Epithelial cell of proximal tubule (primary cell): ENCODE data around the gene TJP2. TPM values are rescaled to one million over a fixed set of nuclear protein-coding genes. Genes with fewer than 3 reads are reported as not detected.

Experiments used
- DNase-seq: peaks from one replicate; pipeline ENCODE4 v3.0.0-alpha.2; 2011; ENCODE audit warnings: low read depth
- H3K4me3 ChIP-seq: 2 replicates; pipeline ENCODE4 v1.5.1; 2011; ENCODE audit warnings: low read depth, mild to moderate bottlenecking, low read length
- total RNA-seq: library from RNA; depleted of rRNA; stranded (reverse); fragments of >200 nt; gene quantifications from 2 replicates; pipeline ENCODE4 v1.2.3, GENCODE V29; 2015
- TF ChIP-seq, protein P1 (sequence below): conservative IDR thresholded peaks from 2 replicates; pipeline ENCODE4 v1.5.1; 2012; ENCODE audit warnings: low read depth, mild to moderate bottlenecking, low read length

TJP2 gene
- total RNA-seq, 1 donor from 2014 or later: 335 TPM

DNA sequence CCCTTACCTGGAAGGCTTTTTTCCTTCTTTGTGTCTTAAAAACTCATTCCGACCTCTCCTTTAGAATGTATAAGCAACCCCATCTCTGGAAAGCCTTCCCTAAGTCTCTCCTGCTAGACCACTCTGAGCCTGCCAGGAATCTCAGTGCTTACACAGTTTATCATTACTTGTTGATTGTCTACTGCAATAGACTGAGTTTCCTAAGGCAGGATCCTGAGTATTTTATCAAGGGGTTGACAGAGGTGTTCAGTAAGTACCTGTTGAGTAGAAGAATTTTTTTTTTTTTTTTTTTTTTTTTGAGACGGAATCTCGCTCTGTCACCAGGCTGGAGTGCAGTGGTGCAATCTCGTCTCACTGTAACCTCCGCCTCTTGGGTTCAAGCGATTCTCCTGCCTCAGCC lies 2.6 kb upstream of the TJP2 start:
- DNase-seq: no peak
- TF ChIP-seq, protein P1, sequence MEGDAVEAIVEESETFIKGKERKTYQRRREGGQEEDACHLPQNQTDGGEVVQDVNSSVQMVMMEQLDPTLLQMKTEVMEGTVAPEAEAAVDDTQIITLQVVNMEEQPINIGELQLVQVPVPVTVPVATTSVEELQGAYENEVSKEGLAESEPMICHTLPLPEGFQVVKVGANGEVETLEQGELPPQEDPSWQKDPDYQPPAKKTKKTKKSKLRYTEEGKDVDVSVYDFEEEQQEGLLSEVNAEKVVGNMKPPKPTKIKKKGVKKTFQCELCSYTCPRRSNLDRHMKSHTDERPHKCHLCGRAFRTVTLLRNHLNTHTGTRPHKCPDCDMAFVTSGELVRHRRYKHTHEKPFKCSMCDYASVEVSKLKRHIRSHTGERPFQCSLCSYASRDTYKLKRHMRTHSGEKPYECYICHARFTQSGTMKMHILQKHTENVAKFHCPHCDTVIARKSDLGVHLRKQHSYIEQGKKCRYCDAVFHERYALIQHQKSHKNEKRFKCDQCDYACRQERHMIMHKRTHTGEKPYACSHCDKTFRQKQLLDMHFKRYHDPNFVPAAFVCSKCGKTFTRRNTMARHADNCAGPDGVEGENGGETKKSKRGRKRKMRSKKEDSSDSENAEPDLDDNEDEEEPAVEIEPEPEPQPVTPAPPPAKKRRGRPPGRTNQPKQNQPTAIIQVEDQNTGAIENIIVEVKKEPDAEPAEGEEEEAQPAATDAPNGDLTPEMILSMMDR: no peak
- H3K4me3 ChIP-seq: no peak overlapping the region

DNA sequence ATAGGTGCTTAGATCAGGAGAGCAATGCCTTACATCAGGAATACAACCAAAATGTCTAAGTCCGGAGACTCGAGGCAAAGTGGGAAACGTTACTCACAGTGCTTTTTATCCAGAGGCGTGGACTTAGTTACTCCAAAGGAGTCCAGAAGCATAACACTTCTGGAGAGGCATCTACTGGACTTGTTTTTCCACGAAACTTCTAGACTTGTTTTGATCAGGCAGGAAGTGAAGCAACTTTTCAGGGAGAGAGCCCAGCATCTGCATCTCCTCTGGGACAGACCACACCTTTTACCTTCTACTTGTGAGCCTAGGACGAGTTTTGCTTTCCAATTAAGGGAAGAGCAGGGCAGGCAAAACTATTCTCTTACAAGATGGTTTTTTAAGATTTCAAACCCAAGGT lies 1.2 kb upstream of the TJP2 start:
- TF ChIP-seq, protein P1: no peak
- DNase-seq: no peak
- H3K4me3 ChIP-seq: no peak overlapping the region

DNA sequence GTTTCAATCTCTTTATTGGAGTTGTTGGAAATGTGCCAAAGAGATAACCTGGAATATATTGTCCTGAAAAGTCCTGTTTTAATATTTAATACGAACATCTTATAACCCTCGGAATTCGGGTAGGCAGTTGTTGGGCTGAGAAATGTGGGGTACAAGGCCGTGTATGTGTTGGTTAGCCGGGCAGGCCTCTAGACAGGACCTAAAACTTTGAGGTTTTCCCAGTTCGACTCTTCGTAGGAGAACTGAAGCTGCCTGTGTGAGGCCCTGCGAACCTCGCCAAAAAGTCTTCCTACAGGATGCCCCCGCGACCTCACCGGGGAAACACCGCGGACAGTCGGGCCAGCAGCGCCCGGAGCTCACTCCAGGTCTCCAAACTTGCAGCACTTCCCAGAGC lies 583 bp upstream of the TJP2 start:
- H3K4me3 ChIP-seq: peak overlapping the region; percentile 51
- TF ChIP-seq, protein P1: no peak
- DNase-seq: no peak

DNA sequence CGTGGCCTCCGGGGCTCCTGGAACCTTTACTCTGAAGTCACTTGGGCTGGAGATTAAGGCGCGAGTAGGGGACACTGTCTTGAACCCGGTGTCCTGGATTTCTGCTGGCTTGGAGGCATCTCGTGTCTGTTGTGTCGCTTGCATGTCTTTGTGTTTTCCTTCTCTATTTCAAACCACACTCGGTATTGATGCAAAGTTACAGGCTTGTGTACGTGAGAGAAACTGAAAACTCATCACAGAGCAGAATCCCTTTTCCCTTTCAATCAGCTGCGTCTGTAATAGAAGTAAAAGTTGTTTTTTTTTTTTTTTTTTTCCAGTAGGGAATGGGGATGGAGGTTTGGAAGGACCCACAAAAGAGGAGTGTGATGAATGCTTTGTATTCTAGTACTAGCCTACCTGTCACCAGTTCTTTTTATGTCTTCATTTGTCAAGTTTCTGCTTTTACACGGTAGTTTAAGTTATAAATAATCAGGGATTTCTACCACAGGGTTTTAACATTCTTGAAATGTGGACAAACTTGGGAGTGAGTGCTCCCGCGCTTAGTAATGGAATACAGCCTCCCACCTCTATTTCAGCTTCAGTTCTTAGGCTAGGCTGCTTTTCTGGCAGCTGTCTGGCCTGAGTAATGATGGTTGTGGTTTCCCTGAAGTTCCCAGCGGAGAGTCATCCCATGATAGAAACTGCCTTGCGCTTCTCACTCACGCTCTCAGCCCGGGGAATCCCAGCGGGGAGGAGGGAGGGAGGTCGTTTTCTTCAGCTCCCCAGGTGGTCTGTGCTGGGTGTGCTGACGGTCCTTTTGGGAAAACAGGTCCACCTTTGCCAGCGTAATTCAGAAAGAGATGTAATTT lies 763 bp downstream of the TJP2 start:
- peak overlapping the region; percentile 51 for H3K4me3 ChIP-seq
- DNase-seq: peak; percentile 94
- TF ChIP-seq, protein P1: no peak

DNA sequence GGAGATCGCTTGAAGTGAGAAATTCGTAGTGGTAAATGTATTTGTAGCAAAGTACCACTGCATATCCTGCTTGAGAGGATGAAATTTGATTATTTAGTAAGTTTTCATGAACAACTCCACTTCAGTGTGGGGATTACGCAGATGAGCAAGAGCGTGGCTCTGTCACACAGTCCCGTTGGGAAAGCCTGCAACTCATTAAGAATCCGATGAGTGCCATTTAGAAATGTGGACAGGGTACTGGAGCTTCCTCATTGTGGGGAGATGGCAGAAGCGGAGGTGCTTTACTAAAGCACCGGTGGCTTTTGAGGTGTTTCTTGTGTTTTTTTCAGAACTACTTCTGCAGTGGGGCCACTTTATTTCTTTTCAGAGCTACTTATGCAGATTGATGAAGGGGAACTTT lies 1.4 kb downstream of the TJP2 start:
- H3K4me3 ChIP-seq: peak overlapping the region; percentile 51
- DNase-seq: no peak
- TF ChIP-seq, protein P1: no peak

DNA sequence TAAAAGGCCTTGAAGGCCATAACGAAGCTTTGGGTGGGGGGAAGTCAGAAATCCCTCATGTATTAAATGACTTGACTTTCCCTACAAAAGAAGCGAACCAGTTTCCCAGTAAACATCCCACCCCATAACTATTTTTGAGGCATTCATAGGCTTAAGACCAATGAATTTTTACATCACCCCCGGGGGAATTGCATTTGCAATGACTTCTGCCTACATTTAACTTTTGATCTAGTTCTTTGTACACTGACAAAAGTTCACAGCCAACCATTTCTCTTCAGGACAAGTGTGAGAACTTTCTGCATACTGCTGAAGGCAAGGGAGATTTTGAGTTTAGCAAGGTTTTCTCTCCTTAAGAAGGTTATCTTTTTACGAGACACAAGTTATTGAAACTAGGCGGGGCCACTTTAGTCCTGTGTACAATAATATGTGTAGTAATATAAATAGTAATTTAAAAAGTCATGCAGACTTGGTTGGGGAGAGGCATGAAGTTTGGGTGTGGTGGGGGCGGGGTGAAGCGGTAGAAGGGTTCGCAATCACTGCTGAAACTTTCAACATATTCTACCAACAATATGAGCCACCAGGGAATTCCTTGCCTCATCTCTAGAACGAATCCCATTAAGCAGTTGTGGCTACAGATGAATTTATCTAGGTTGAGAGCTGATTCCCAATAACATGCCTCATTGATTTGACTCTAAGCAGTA lies 2.5 kb downstream of the TJP2 start:
- no peak overlapping the region for H3K4me3 ChIP-seq
- no peak for DNase-seq
- TF ChIP-seq, protein P1: no peak

DNA sequence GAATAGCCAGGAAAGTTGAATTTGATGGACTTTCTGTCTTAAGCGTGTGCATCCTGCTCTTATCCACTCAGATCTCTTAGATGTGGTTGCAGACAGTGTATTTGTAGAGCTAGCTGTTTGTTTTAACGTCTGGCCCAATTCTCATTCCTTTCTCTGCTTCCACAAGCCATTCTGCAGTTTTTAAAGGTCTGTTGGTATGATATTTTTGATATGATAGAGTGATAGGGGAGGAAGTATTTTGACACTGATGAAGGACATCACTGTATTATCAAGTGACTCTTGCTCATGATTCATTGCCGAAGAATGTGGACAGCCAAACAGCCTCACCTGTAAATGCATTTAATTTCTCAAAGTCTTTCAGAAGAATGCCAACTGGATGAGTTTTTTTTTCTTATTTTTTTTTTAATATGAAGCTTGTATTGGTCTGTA lies 4.5 kb downstream of the TJP2 start:
- no peak for DNase-seq
- TF ChIP-seq, protein P1: no peak
- no peak overlapping the region for H3K4me3 ChIP-seq
